Rectal smooth muscle tissue (tissue), 1 donor: ENCODE data around the gene SLC48A1.
A peak's percentile ranks its signal among the peaks of the same experiment; 100 is the strongest.

Source experiments
- H3K27ac ChIP-seq: one replicate; pipeline ENCODE4 v1.7.0; 2013; ENCODE audit warnings: low read depth, low read length, inconsistent platforms
- H3K27me3 ChIP-seq: one replicate; pipeline ENCODE4 v1.7.0; 2013; ENCODE audit warnings: low read length; ENCODE audit not compliant: control insufficient read depth, insufficient read depth
- H3K36me3 ChIP-seq: one replicate; pipeline ENCODE4 v1.7.0; 2013; ENCODE audit warnings: low read length; ENCODE audit not compliant: control insufficient read depth, insufficient read depth
- H3K4me1 ChIP-seq: one replicate; pipeline ENCODE4 v1.7.0; 2013; ENCODE audit warnings: low read length; ENCODE audit not compliant: control insufficient read depth, insufficient read depth
- H3K4me3 ChIP-seq: one replicate; pipeline ENCODE4 v1.7.0; 2013; ENCODE audit warnings: low read length
- H3K9ac ChIP-seq: one replicate; pipeline ENCODE4 v1.7.0; 2013; ENCODE audit warnings: low read length

Gene SLC48A1

GRCh38 chr12:47778881-47779280 is 5.8 kb downstream of the SLC48A1 start:
- Histone ChIP-seq H3K4me1 (peaks cover 16% of the 10 kb centered on the region), H3K4me3 (no peak overlapping the region), H3K27me3 (no peaks in the 10 kb centered on the region), H3K9ac (no peak overlapping the region), H3K27ac (peak overlapping the region; percentile 2), H3K36me3 (peaks cover 9% of the 10 kb centered on the region)

GRCh38 chr12:47779301-47779942 is 6.4 kb downstream of the SLC48A1 start:
- Histone ChIP-seq H3K9ac (no peak overlapping the region), H3K4me3 (no peak overlapping the region), H3K36me3 (peaks cover 9% of the 10 kb centered on the region), H3K27me3 (no peaks in the 10 kb centered on the region), H3K4me1 (peaks cover 14% of the 10 kb centered on the region), H3K27ac (no peak overlapping the region)

DNA sequence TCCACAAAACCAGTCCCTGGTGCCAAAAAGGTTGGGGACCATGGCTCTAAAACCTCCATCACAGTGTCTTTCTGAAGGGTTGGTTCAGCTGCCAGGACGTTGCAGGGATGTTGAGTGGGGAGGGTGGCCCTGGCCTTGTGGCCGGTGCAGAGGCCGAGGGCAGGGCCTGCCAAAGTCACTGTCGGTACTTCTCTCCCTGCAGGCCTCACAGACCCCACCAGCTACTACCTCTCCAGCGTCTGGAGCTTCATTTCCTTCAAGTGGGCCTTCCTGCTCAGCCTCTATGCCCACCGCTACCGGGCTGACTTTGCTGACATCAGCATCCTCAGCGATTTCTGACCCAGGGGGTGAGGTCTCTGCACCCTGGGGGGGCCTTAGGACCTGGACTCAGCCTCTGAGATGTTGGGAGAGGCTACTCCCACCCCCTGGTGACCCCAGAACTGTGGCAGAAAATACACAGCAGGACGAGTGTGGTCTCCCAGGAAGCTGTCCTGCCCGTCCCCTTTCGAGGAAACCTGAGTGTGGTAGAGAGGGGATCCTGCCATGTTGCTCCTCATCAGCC is 7.0 kb downstream of the SLC48A1 start:
- peaks cover 14% of the 10 kb centered on the region for H3K4me1 ChIP-seq
- no peaks in the 10 kb centered on the region for H3K27me3 ChIP-seq
- peaks cover 14% of the 10 kb centered on the region for H3K36me3 ChIP-seq
- no peak overlapping the region for H3K4me3 ChIP-seq
- H3K9ac ChIP-seq = no peak overlapping the region
- no peak overlapping the region for H3K27ac ChIP-seq

- Histone ChIP-seq H3K27me3 (no peaks in the 10 kb centered on the region), H3K9ac (no peak overlapping the region), H3K4me1 (peaks cover 5% of the 10 kb centered on the region), H3K4me3 (no peak overlapping the region), H3K27ac (no peak overlapping the region), H3K36me3 (peaks cover 25% of the 10 kb centered on the region)
Observed at GRCh38 chr12:47781479-47782371, 8.7 kb downstream of the SLC48A1 start.

DNA sequence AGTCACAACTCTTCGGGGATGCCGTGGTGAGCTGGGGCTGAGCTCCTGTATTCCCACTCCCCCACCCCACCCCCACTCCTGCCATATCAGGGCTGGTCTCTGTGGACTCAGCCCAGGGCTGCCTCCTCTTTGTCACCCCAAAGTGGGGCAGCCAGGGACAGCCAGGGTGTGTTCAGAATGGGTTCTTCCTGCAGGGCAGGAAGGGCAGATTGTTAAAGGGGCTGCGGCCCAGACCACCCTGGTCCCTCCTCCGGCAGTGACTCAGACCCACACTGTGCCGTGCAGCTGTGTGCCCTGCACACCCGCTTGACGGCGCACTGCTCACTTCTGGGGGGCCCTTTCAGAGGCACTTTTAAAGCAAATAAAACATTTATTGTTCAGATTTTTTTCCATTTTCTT is 9.3 kb downstream of the SLC48A1 start:
- no peak overlapping the region for H3K9ac ChIP-seq
- H3K27me3 ChIP-seq = no peaks in the 10 kb centered on the region
- H3K4me1 ChIP-seq = peaks cover 3% of the 10 kb centered on the region
- H3K4me3 ChIP-seq = no peak overlapping the region
- H3K36me3 ChIP-seq = peaks cover 29% of the 10 kb centered on the region
- H3K27ac ChIP-seq = no peak overlapping the region

DNA sequence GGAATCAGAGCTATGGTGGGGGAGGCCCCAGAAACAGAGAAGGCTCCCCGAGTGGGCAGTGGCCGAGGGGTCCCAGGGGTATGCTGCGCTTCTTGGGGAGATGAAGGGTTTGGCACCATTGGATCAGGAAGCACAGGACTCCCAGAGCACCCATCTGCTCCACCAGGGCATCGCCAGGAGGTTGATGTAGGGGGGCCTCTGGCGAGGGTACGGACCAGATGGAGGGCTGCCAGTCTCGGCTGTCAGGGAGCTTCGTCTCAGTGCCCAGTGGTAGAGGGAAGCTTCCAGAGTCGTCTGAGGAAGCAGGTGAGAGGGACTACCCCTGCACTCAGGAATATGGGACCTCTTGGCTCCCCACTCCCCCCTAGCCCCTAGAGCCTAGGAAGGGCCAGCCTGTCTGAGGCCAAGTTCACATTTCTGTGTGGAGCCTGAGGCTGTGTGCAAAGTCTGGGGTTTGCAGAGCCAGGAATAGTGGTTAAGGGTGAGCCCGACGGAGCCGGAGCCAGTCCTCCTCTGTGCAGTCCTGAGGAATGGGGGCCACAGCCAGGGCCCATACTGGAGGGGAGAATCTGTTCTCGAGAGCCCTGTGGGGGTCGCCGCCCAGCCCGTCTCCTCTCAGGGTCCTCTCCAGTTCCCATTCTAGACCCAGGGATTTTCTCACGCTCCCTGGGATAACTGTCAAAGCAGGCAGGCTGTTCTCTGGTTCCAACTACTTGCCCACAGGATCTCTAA is 10.2 kb downstream of the SLC48A1 start:
- Histone ChIP-seq H3K9ac (no peak overlapping the region), H3K36me3 (peaks cover 36% of the 10 kb centered on the region), H3K27ac (no peak overlapping the region)

DNA sequence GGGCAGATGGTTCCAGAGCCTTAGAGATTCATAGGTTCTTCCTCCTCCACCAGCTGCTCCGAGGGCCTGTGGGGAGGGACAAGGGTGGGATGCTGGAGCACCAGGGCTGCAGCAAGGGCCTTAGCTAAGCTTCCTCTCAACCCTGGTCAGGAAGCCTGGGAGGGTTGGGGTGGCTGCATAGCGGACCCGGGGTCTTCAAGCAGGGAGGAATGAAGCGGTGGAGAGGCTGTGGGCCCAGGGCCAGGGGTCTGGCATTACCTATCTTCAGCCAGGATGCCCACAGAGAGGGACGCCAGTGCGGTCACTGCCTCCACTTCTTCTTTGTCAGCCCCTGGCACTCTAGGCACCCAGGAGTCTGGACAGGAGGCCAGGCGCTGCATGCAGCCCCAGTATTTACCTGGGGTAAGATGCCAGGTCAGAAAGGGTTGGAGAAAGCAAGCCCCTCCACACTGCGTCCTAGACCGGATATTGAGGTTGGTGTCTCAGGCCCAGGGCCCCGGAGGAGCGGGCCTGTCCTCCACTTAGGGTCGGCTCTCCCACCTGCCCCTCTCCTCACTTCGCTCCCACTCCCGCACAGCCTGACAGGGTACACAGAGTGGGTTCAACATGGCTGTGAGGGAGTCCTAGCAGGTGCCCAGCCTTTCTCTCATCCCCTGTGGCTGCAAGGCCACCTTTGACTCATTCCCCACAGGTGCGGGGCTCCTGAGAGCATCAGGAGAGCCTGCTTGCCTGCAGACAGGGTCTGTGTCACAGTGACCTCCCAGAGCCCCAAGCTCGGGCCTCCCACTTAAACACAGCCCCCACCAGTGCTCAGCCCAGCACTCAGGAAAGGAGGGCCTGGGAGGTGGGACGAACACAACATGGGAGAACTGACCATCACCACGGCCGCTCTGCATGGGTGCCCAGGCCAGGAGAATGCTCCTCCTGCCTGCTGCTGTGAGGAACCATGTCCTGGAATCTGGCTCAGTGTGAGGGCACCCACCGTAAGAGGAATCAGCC is 11.1 kb downstream of the SLC48A1 start:
- H3K36me3 ChIP-seq = peaks cover 46% of the 10 kb centered on the region
- H3K4me1 ChIP-seq = no peaks in the 10 kb centered on the region
- H3K4me3 ChIP-seq = no peak overlapping the region
- no peak overlapping the region for H3K9ac ChIP-seq
- no peaks in the 10 kb centered on the region for H3K27me3 ChIP-seq
- no peak overlapping the region for H3K27ac ChIP-seq

More for the DNA sequence above, 10.2 kb downstream of the SLC48A1 start:
- peaks cover 1% of the 10 kb centered on the region for H3K4me1 ChIP-seq
- H3K27me3 ChIP-seq = no peaks in the 10 kb centered on the region
- H3K4me3 ChIP-seq = no peak overlapping the region

DNA sequence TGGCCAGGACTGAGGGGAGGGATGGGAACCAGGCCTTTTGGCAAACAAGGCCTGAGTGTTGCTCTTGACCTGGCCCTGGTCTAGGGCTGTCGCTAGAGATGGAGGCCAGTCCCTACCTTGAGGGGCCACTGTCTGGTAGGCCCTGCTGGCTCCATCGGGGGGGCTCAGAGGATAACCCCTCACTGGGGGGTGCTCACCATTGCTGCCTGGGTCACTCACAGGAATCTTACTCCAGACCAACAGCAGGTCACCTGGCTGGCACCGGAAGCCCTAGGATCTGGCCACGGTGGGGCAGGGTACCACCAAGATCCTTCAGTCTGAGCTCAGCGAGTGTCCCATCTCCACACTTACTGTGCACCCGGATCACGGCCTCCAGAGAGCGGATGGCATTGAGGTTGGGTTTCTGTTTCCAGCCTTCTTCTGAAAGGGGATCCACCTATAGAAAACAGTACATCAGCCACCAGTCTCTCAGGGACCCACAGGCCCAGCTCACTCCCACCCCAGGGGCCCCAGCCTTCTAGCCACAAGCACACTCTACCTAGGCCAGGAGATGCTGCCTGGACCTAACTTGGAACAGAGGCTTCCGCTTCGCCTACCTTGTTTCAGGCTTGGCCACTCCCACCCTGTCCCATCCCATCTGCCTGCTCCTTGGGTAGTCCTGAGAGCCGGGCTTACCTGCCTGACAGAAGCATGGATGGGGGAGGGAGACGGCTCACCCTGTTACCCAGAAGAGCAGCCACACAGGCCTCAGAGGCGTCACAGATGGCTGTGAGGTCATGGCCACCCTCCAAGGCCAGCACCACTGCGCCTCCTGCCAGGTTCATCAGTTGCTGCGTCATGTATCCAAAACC is 12.2 kb downstream of the SLC48A1 start:
- Histone ChIP-seq H3K27me3 (no peaks in the 10 kb centered on the region), H3K4me3 (no peak overlapping the region), H3K9ac (no peak overlapping the region), H3K4me1 (no peaks in the 10 kb centered on the region), H3K27ac (no peak overlapping the region), H3K36me3 (peaks cover 55% of the 10 kb centered on the region)

- H3K4me1 ChIP-seq = no peaks in the 10 kb centered on the region
- no peak overlapping the region for H3K9ac ChIP-seq
- H3K27me3 ChIP-seq = no peaks in the 10 kb centered on the region
- H3K27ac ChIP-seq = no peak overlapping the region
- no peak overlapping the region for H3K4me3 ChIP-seq
- peaks cover 63% of the 10 kb centered on the region for H3K36me3 ChIP-seq
Observed at GRCh38 chr12:47785887-47786661, 13.0 kb downstream of the SLC48A1 start.

DNA sequence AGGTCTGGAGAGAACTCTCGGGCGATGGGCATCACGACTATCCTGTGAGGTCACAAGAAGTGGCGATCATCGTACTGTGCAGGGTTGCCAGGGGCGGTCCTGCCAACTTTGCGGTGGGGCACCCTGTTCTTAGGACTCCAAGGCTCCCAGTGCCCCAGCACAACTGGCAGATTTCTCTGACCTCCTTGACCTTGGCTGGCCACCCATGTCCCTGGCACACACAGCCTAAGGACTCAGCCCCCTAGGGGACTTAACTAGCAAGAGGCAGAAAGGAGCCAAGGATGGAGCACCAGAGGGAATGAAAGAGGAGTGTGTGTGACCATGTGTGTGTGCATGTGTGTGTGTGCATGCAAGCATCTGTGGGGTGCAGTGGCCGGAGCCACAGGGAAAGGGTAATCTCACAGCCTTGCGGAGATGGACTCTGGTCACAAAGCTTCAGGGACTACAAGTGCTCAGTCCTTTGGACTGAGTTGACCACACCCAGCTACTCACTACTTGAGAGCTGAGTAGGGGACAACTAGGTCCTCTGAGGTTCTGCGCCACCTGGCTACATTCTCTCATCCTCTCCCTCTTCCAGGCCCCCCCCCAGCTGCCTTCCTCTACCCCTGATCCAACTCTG is 13.7 kb downstream of the SLC48A1 start:
- Histone ChIP-seq H3K36me3 (peaks cover 68% of the 10 kb centered on the region), H3K9ac (no peak overlapping the region), H3K4me1 (no peaks in the 10 kb centered on the region), H3K27me3 (no peaks in the 10 kb centered on the region), H3K27ac (no peak overlapping the region), H3K4me3 (no peak overlapping the region)
